B cell (primary cell): ENCODE data around the gene FBLIM1.

Source experiments
- EZH2 ChIP-seq: IDR thresholded peaks from 2 replicates; pipeline ENCODE4 v1.6.1; 2012; ENCODE audit warnings: borderline replicate concordance, low read depth, mild to moderate bottlenecking, moderate library complexity, low read length; ENCODE audit not compliant: insufficient read depth, poor library complexity, severe bottlenecking
- TF ChIP-seq, protein P1 (sequence below): fragments of 200-600 bp; IDR thresholded peaks from one replicate; pipeline ENCODE4 v1.8.0; 2022; ENCODE audit warnings: antibody characterized with exemption, mild to moderate bottlenecking

DNA sequence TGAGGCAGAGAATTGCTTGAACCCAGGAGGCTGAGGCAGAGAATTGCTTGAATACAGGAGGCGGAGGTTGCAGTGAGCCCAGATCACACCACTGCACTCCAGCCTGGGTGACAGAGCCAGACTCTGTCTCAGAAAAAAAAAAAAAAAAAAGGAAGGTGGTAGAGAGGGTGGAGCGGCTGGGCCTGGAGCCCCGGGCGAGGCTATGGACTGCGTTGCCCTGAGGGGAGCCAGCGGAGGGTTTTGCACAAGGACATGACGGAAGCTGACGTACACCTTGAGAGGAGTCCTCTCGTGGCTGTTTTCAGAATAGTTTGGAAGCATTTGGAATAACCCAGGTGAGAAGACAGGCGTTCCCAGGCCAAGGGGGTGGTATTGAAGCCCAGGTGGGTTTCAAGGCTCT is 6.9 kb upstream of the FBLIM1 start:
- TF ChIP-seq, protein P1, sequence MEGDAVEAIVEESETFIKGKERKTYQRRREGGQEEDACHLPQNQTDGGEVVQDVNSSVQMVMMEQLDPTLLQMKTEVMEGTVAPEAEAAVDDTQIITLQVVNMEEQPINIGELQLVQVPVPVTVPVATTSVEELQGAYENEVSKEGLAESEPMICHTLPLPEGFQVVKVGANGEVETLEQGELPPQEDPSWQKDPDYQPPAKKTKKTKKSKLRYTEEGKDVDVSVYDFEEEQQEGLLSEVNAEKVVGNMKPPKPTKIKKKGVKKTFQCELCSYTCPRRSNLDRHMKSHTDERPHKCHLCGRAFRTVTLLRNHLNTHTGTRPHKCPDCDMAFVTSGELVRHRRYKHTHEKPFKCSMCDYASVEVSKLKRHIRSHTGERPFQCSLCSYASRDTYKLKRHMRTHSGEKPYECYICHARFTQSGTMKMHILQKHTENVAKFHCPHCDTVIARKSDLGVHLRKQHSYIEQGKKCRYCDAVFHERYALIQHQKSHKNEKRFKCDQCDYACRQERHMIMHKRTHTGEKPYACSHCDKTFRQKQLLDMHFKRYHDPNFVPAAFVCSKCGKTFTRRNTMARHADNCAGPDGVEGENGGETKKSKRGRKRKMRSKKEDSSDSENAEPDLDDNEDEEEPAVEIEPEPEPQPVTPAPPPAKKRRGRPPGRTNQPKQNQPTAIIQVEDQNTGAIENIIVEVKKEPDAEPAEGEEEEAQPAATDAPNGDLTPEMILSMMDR, result no peak
- no peak for TF ChIP-seq EZH2
